HG03097 (cell line): ENCODE measurements around the gene RPS6KL1.

Source experiments
- ATAC-seq: cut with Tn5 transposase; IDR thresholded peaks from one replicate; pipeline ENCODE4 v1.9.1; 2021; ENCODE audit not compliant: unreplicated experiment, low FRiP score

Gene RPS6KL1

DNA sequence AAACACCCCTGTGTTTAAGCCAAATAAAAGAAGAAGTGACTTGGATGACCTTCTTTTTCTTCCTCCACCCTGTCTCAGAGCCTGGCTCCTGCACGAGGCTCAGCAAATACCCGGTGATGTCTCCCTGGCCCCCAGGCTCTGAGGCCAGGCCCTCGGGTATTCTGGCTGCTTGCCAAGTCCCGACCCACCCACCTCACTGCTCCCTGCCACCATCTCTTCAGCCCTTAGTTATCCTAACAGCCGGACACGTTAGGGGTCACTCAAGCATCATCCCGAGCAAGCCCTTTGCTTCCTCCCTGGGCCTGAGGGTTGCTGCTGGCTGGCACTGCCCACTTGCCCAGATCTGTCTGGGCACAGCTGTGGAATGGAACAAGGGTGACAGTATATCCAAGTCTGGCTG, 7.2 kb downstream of the RPS6KL1 start:
- ATAC-seq, result no peak

- no peak for ATAC-seq
Observed at GRCh38 chr14:74915426-74915825, 7.6 kb downstream of the RPS6KL1 start.

GRCh38 chr14:74913986-74914573, 9.0 kb downstream of the RPS6KL1 start:
- no peak for ATAC-seq

GRCh38 chr14:74913393-74913910, 9.6 kb downstream of the RPS6KL1 start:
- ATAC-seq, result no peak

GRCh38 chr14:74912801-74913200, 10.3 kb downstream of the RPS6KL1 start:
- no peak for ATAC-seq

DNA sequence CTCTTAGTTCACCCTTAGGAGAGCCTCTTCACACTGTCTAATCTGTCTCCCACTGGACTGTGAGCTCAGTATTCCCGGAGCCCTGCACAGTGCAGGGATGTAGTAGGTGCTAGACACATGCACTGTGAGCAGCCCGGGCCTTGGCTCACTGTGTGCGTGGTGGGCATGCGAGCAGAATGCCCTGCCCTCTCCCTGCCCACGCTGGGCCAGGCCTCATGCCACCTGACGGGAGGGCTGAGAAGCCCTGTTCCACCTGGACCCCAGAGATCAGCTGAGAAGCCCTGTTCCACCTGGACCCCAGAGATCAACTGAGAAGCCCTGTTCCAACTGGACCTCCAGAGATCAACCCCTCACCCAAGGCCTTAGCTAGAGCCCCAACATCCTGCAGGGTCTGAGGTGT, 10.9 kb downstream of the RPS6KL1 start:
- ATAC-seq, result no peak

DNA sequence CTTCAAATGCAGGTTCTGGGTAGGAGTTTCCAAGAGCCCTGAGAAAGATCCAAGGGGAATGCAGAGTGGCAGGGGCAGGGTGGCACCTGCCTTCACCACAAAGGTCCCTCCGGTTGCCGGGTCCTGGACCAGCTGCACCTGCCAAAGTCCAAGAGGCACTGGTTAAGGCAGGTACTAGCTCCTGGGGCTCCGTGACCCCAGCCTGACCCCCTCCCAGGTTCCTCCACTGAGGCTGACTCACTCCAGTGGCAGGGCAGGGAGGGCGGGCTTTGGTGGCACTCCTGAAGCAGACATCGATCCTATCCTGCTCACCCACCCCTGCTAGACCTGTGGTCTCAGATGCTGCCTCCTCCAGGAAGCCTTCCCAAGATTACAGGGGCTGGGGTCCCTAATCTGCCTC, 11.4 kb downstream of the RPS6KL1 start:
- no peak for ATAC-seq

DNA sequence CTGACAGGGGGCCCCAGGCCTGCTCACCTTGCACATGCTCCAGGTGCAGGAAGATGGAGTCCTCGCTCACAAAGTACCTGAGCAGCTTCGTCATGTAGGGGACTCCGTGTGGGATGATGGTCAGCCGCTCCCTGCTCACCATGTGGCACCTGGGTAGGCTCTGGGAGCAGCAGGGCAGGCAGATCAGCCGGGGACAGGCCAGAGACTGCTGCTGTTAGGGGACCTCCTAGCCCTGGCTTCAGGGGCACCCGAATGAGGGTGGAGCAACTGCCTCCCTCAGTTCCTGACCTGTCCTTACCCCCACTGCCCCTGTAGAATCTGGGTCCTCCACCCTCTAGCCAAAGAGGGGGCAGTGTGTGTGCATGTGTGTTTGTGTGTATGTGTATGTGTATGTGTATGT, 11.8 kb downstream of the RPS6KL1 start:
- no peak for ATAC-seq

- ATAC-seq, result no peak
Observed at GRCh38 chr14:74910556-74910955, 12.5 kb downstream of the RPS6KL1 start.

DNA sequence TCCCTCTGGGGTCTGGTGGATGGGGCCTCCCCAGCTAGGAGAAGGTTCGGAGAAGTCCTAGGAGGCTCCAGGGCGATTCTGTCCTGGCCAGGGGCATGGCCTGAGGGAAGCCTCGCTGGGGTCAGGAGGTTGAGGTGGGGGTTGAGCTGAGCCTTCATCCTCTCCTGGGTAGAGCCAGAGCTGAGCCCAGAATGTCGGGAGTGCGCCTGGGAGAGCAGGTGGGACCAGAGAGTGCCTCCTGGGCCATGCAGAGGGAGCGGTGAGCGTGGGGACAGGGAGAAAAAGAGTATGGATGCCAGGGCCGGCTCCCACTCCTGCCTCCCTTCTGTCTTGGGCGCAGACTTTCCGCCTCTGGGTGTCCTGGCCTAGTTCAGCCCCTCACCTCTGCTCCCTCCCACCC, 13.1 kb downstream of the RPS6KL1 start:
- ATAC-seq, result no peak

GRCh38 chr14:74909501-74909900, 13.6 kb downstream of the RPS6KL1 start:
- ATAC-seq, result no peak

DNA sequence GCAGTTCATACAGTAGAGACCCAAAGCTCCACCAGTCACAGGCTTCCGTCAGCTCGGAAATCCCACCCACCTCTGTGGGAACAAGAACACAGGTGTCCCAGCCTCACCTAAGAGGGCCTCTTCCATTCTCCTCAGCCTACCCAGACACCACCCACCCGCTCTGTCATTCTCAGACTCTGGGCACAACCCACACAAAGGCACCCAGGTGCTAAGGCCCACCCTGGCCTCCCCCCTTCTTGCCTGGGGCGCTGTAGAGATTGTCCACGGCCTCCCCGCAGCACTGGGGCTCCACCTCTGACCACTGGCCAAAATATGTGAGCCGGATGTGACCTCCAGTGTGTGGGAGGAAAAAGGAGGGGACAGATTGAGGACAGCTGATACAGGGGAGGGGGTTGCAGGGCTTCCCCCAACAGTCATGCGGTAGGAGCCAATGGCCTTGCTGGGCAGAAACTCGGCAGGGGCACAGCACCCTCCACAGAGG, 14.2 kb downstream of the RPS6KL1 start:
- ATAC-seq, result no peak

DNA sequence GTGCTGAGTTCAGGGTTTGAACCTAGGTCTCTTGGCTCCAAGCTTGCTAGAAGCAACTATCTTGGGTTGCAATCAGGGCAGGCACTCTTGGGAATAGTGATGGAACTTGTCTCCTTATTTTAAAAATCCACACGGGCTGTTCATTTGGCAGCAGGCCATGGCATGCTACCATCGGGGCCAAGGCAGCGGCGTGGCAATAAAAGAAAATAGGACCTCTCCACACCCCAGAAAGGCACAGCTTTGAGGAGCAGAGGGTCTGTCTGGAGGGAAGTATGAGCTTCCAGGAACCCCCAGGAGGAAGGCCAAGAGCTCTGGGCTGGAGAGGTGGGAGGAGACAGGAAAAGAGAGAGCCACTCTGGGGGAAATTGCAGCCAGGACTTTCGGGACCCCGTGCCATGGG, 15.3 kb downstream of the RPS6KL1 start:
- ATAC-seq, result no peak

GRCh38 chr14:74906925-74907521, 16.0 kb downstream of the RPS6KL1 start:
- no peak for ATAC-seq

GRCh38 chr14:74905595-74906142, 17.4 kb downstream of the RPS6KL1 start:
- no peak for ATAC-seq

- no peak for ATAC-seq
Observed at GRCh38 chr14:74904635-74905503, 18.2 kb downstream of the RPS6KL1 start.

DNA sequence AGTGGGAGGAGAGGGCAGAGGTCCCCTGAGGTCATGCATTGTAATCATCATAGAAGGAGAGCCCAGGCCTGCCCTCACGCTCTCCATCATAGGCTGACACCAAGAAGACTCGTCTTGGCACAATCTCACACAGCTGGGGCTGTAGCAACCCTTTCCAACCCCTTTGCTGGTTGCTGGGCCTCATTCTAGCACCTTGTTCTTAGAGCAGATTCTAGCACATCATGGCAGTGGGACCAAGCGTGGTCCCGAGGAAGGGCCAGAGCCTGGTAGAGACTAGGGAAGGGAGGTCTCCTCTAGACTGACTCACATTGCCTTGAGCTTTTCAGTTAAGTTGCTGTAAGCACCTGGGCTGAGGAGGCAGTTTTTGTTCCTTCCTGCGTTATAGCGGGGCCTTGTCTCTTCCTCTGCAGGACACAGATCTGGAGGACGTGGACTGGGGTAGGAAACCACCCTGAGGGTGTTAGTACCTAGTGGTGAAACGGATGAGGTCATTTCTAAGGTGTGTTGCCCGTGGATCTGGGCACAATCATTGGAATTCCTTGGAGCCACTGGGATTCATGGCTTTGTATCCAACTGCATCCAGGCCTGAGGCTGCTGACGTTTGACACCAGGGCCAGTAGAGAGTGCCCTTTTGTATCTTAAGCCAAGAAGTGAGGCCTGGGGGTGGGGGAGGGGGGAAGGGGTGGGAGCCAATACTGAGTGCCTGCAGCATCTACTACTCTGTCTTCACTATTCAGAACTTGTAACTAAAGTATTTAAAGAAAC, 19.9 kb downstream of the RPS6KL1 start:
- ATAC-seq, result no peak

GRCh38 chr14:74898694-74899093, 24.4 kb downstream of the RPS6KL1 start:
- ATAC-seq, result no peak

- ATAC-seq, result no peak
Observed at GRCh38 chr14:74898083-74898482, 25.0 kb downstream of the RPS6KL1 start.

- ATAC-seq, result no peak
Observed at GRCh38 chr14:74897642-74898041, 25.4 kb downstream of the RPS6KL1 start.
